Activated CD8-positive, alpha-beta T cell treated with anti-CD3 and anti-CD28 coated beads, Interleukin-2, amount 10 ng/mL, durations not matched to agents 7 days and 5 days (primary cell): ENCODE measurements around the gene TRIM24. TPM values are rescaled to one million over a fixed set of nuclear protein-coding genes. Genes with fewer than 3 reads are reported as not detected.
A peak's percentile ranks its signal among the peaks of the same experiment; 100 is the strongest.

Experiments
- ATAC-seq: fragments of 150-1000 bp; cut with Tn5 transposase; one replicate; pipeline ENCODE4 v1.10.0; 2021; ENCODE audit warnings: moderate library complexity
- CTCF ChIA-PET: fragments of 350-600 bp; sonication (Branson Sonifier 250); formaldehyde crosslinking; loops from one replicate; lab custom pipeline; 2021; ENCODE audit warnings: antibody characterized with exemption; lab: Charles Lee
- POLR2A ChIA-PET: fragments of 350-600 bp; sonication (Branson Sonifier 250); formaldehyde crosslinking; loops from one replicate; lab custom pipeline; 2021; ENCODE audit warnings: antibody characterized with exemption; lab: Charles Lee
- DNase-seq: peaks from one replicate; pipeline ENCODE4 v3.0.0-alpha.2; 2020
- H3K27ac Mint-ChIP-seq: one replicate; pipeline ENCODE4 v1.8.0; 2021; ENCODE audit warnings: mild to moderate bottlenecking, mixed read lengths
- H3K27me3 Mint-ChIP-seq: one replicate; pipeline ENCODE4 v1.8.0; 2021; ENCODE audit warnings: low read depth, mixed read lengths
- H3K36me3 Mint-ChIP-seq: one replicate; pipeline ENCODE4 v1.8.0; 2021; ENCODE audit warnings: low read depth, mixed read lengths
- H3K4me1 Mint-ChIP-seq: one replicate; pipeline ENCODE4 v1.8.0; 2021; ENCODE audit warnings: low read depth, mixed read lengths
- H3K4me3 Mint-ChIP-seq: one replicate; pipeline ENCODE4 v1.8.0; 2021; ENCODE audit warnings: mild to moderate bottlenecking, mixed read lengths
- H3K9me3 Mint-ChIP-seq: one replicate; pipeline ENCODE4 v1.8.0; 2022; ENCODE audit warnings: mixed read lengths; ENCODE audit not compliant: insufficient read depth
- total RNA-seq, 2 experiments: library from RNA; stranded (reverse); gene quantifications; one replicate each; pipeline ENCODE4 v1.2.3, GENCODE V29; 2021

Gene TRIM24
- total RNA-seq, 2 experiments from 2014 or later: 26.1 to 26.2 TPM

- Mint-ChIP-seq H3K4me1 (no peaks in the 10 kb centered on the region), H3K4me3 (no peak overlapping the region), H3K27me3 (no peaks in the 10 kb centered on the region), H3K27ac (no peak overlapping the region), H3K9me3 (no peaks in the 10 kb centered on the region), H3K36me3 (peaks cover 45% of the 10 kb centered on the region)
- ChIA-PET CTCF (interaction anchor here (0.7 kb wide), 1 partner anchor 149 kb away, joined by 3 read pairs; no protein-coding TSS in a partner anchor), POLR2A (no interaction called here)
- ATAC-seq: no peak
- DNase-seq: no peak
Measured at GRCh38 chr7:138588986-138589385, 128.9 kb downstream of the TRIM24 start.

- Mint-ChIP-seq H3K27ac (no peak overlapping the region), H3K4me1 (no peaks in the 10 kb centered on the region), H3K4me3 (no peak overlapping the region), H3K27me3 (no peaks in the 10 kb centered on the region), H3K9me3 (no peaks in the 10 kb centered on the region), H3K36me3 (peaks cover 33% of the 10 kb centered on the region)
- POLR2A ChIA-PET: no interaction called here
- CTCF ChIA-PET: no interaction called here
- ATAC-seq: no peak
- no peak for DNase-seq
Measured at GRCh38 chr7:138590154-138590553, 130.1 kb downstream of the TRIM24 start.

- Mint-ChIP-seq H3K36me3 (peaks cover 3% of the 10 kb centered on the region), H3K27me3 (peaks cover 2% of the 10 kb centered on the region), H3K4me1 (no peaks in the 10 kb centered on the region), H3K4me3 (no peak overlapping the region), H3K27ac (no peak overlapping the region), H3K9me3 (no peaks in the 10 kb centered on the region)
- DNase-seq (no peak), ATAC-seq (no peak)
- POLR2A ChIA-PET: no interaction called here
- CTCF ChIA-PET: no interaction called here
Measured at GRCh38 chr7:138595454-138595853, 135.4 kb downstream of the TRIM24 start.

- no peak for ATAC-seq
- peak overlapping the region; percentile 6 for H3K27ac Mint-ChIP-seq
Measured at GRCh38 chr7:138602451-138602850, 142.4 kb downstream of the TRIM24 start.

GRCh38 chr7:138603549-138604318 lies 143.7 kb downstream of the TRIM24 start:
- ChIA-PET CTCF (interaction anchor here (1.0 kb wide), 1 partner anchor 21 kb away, joined by 3 read pairs; no protein-coding TSS in a partner anchor), POLR2A (no interaction called here)
- Mint-ChIP-seq H3K27ac (no peak overlapping the region), H3K4me3 (no peak overlapping the region), H3K36me3 (peaks cover 6% of the 10 kb centered on the region), H3K27me3 (peaks cover 2% of the 10 kb centered on the region), H3K9me3 (no peaks in the 10 kb centered on the region), H3K4me1 (peaks cover 11% of the 10 kb centered on the region)
- DNase-seq (no peak), ATAC-seq (no peak)

More at GRCh38 chr7:138602451-138602850, 142.4 kb downstream of the TRIM24 start:
- no peaks in the 10 kb centered on the region for H3K9me3 Mint-ChIP-seq
- DNase-seq: no peak
- H3K27me3 Mint-ChIP-seq: peaks cover 2% of the 10 kb centered on the region
- POLR2A ChIA-PET: no interaction called here
- no peak overlapping the region for H3K4me3 Mint-ChIP-seq
- peaks cover 5% of the 10 kb centered on the region for H3K4me1 Mint-ChIP-seq
- CTCF ChIA-PET: no interaction called here
- peaks cover 6% of the 10 kb centered on the region for H3K36me3 Mint-ChIP-seq

- Mint-ChIP-seq H3K36me3 (peaks cover 6% of the 10 kb centered on the region), H3K4me3 (no peak overlapping the region), H3K9me3 (no peaks in the 10 kb centered on the region), H3K4me1 (peaks cover 11% of the 10 kb centered on the region), H3K27me3 (no peaks in the 10 kb centered on the region), H3K27ac (no peak overlapping the region)
- DNase-seq (no peak), ATAC-seq (no peak)
- CTCF ChIA-PET: interaction anchor here (0.6 kb wide), 1 partner anchor 755 kb away, joined by 3 read pairs; no protein-coding TSS in a partner anchor
- POLR2A ChIA-PET: no interaction called here
Measured at GRCh38 chr7:138606236-138606635, 146.2 kb downstream of the TRIM24 start.

- no peaks in the 10 kb centered on the region for H3K9me3 Mint-ChIP-seq
- CTCF ChIA-PET: no interaction called here
- no peaks in the 10 kb centered on the region for H3K27me3 Mint-ChIP-seq
- H3K36me3 Mint-ChIP-seq: peaks cover 6% of the 10 kb centered on the region
- DNase-seq (no peak), ATAC-seq (no peak)
- peaks cover 10% of the 10 kb centered on the region for H3K4me1 Mint-ChIP-seq
- no peak overlapping the region for H3K27ac Mint-ChIP-seq
- H3K4me3 Mint-ChIP-seq: no peak overlapping the region
- POLR2A ChIA-PET: no interaction called here
Measured at GRCh38 chr7:138607216-138608126, 147.4 kb downstream of the TRIM24 start.

- DNase-seq (no peak), ATAC-seq (no peak)
- no peak overlapping the region for H3K4me3 Mint-ChIP-seq
- H3K27me3 Mint-ChIP-seq: no peaks in the 10 kb centered on the region
- no peaks in the 10 kb centered on the region for H3K9me3 Mint-ChIP-seq
- peaks cover 7% of the 10 kb centered on the region for H3K4me1 Mint-ChIP-seq
- POLR2A ChIA-PET: no interaction called here
- peaks cover 6% of the 10 kb centered on the region for H3K36me3 Mint-ChIP-seq
- CTCF ChIA-PET: interaction anchor here (0.7 kb wide), 1 partner anchor 130 kb away, joined by 3 read pairs; no protein-coding TSS in a partner anchor
- no peak overlapping the region for H3K27ac Mint-ChIP-seq
Measured at GRCh38 chr7:138608275-138608674, 148.2 kb downstream of the TRIM24 start.

GRCh38 chr7:138610671-138611170 lies 150.7 kb downstream of the TRIM24 start:
- Mint-ChIP-seq H3K4me3 (no peak overlapping the region), H3K9me3 (no peaks in the 10 kb centered on the region), H3K36me3 (peaks cover 6% of the 10 kb centered on the region), H3K27me3 (no peaks in the 10 kb centered on the region), H3K27ac (no peak overlapping the region), H3K4me1 (peaks cover 7% of the 10 kb centered on the region)
- DNase-seq (no peak), ATAC-seq (no peak)
- CTCF ChIA-PET: no interaction called here
- POLR2A ChIA-PET: no interaction called here

- ATAC-seq (no peak), DNase-seq (no peak)
- POLR2A ChIA-PET: interaction anchor here (0.6 kb wide), 1 partner anchor 19 kb away, joined by 3 read pairs; no protein-coding TSS in a partner anchor
- no peaks in the 10 kb centered on the region for H3K9me3 Mint-ChIP-seq
- H3K36me3 Mint-ChIP-seq: no peaks in the 10 kb centered on the region
- no peak overlapping the region for H3K4me3 Mint-ChIP-seq
- CTCF ChIA-PET: no interaction called here
- no peaks in the 10 kb centered on the region for H3K27me3 Mint-ChIP-seq
- H3K4me1 Mint-ChIP-seq: peaks cover 10% of the 10 kb centered on the region
- H3K27ac Mint-ChIP-seq: no peak overlapping the region
Measured at GRCh38 chr7:138613630-138614029, 153.6 kb downstream of the TRIM24 start.

GRCh38 chr7:138616085-138616484 lies 156.0 kb downstream of the TRIM24 start:
- Mint-ChIP-seq H3K9me3 (no peaks in the 10 kb centered on the region), H3K4me3 (no peak overlapping the region), H3K4me1 (peaks cover 11% of the 10 kb centered on the region), H3K27ac (no peak overlapping the region), H3K36me3 (no peaks in the 10 kb centered on the region), H3K27me3 (no peaks in the 10 kb centered on the region)
- ChIA-PET POLR2A (no interaction called here), CTCF (interaction anchor here (0.8 kb wide), 1 partner anchor 9 kb away, joined by 3 read pairs; no protein-coding TSS in a partner anchor)
- ATAC-seq: no peak
- DNase-seq: no peak
